IgD-negative memory B cell (primary cell): Measurements from ENCODE around the gene CENATAC. TPM values are rescaled to one million over a fixed set of nuclear protein-coding genes. Genes with fewer than 3 reads are reported as not detected.

Source experiments
- polyA plus RNA-seq: library from polyadenylated mRNA; unstranded; fragments of 300-500 nt; fragmentation: Illumina TruSeq; gene quantifications from one replicate; pipeline ENCODE4 v1.2.3, GENCODE V29; 2021

Gene CENATAC
- polyA plus RNA-seq, 1 donor from 2014 or later: 11.2 TPM

Other genes starting within 250 kb of the CENATAC start
- gene DDX6, start 207.0 kb upstream of the CENATAC start, polyA plus RNA-seq: 81.9 TPM
- gene CXCR5, start 114.2 kb upstream of the CENATAC start, polyA plus RNA-seq: 93.4 TPM
- 2.8 TPM for gene BCL9L, start 72.2 kb upstream of the CENATAC start, polyA plus RNA-seq
- gene UPK2, start 41.8 kb upstream of the CENATAC start, polyA plus RNA-seq: not detected
- gene FOXR1, start 26.4 kb upstream of the CENATAC start, polyA plus RNA-seq: not detected
- gene RPS25, start 20.2 kb downstream of the CENATAC start, polyA plus RNA-seq: 4,856 TPM
- gene TRAPPC4, start 20.6 kb downstream of the CENATAC start, polyA plus RNA-seq: 81.5 TPM
- 10.9 TPM for gene SLC37A4, start 32.7 kb downstream of the CENATAC start, polyA plus RNA-seq
- gene HYOU1, start 59.1 kb downstream of the CENATAC start, polyA plus RNA-seq: 16.4 TPM
- gene VPS11, start 69.7 kb downstream of the CENATAC start, polyA plus RNA-seq: 52.6 TPM
- gene HMBS, start 86.7 kb downstream of the CENATAC start, polyA plus RNA-seq: 24.8 TPM
- 34.7 TPM for gene DPAGT1, start 103.7 kb downstream of the CENATAC start, polyA plus RNA-seq
- 5.6 TPM for gene C2CD2L, start 109.2 kb downstream of the CENATAC start, polyA plus RNA-seq
- gene HINFP, start 123.4 kb downstream of the CENATAC start, polyA plus RNA-seq: 12.9 TPM
- not detected for gene ABCG4, start 150.9 kb downstream of the CENATAC start, polyA plus RNA-seq
- 5.6 TPM for gene NLRX1, start 170.6 kb downstream of the CENATAC start, polyA plus RNA-seq
- not detected for gene NHERF4, start 187.3 kb downstream of the CENATAC start, polyA plus RNA-seq
- 10.0 TPM for gene CBL, start 208.2 kb downstream of the CENATAC start, polyA plus RNA-seq